Measurements from ENCODE around the gene MPPED2.

Gene MPPED2

GRCh38 chr11:30364837-30365482 is 221.2 kb downstream of the MPPED2 start:
- Histone ChIP-seq H3K27ac (ENCODE audit: insufficient read depth in 1 of 2, low read depth in 1 of 2, low read length in 2 of 2, poor library complexity in 1 of 2, severe bottlenecking in 2 of 2) (no peak overlapping the region), H3K9me3 (ENCODE audit: control extremely low read depth in 1 of 5, control insufficient read depth in 4 of 5, insufficient read depth in 2 of 5, low read depth in 1 of 5, low read length in 4 of 5) (no peaks in the 10 kb centered on the region), H3K27me3 (replicated peaks in 2 of 5; ENCODE audit: control insufficient read depth in 4 of 5, insufficient read depth in 5 of 5, low read length in 4 of 5) (peaks cover 0 to 2% (median 0%) of the 10 kb centered on the region in 5 experiments), H3K4me3 (ENCODE audit: control insufficient read depth in 1 of 7, extremely low read depth in 1 of 7, insufficient read depth in 4 of 7, low read depth in 2 of 7, low read length in 6 of 7) (no peak overlapping the region), H3K36me3 (ENCODE audit: control insufficient read depth in 4 of 4, insufficient read depth in 4 of 4, low read length in 3 of 4) (no peaks in the 10 kb centered on the region), H3K4me1 (ENCODE audit: control extremely low read depth in 1 of 4, control insufficient read depth in 4 of 4, insufficient read depth in 4 of 4, low read length in 3 of 4) (no peaks in the 10 kb centered on the region)
- no peak for DNase-seq
- ChIA-PET CTCF (interaction anchor here (1.0 kb wide), 1 partner anchor 13 kb away, joined by 3 read pairs; no protein-coding TSS in a partner anchor), POLR2A (no interaction called here)
- WGBS (ENCODE audit: insufficient coverage), result 94% methylated on average over 2 of the region's 9 CpGs

- POLR2A ChIA-PET, result no interaction called here
- no peaks in the 10 kb centered on the region for H3K4me1 ChIP-seq (ENCODE audit: control extremely low read depth in 1 of 4, control insufficient read depth in 4 of 4, insufficient read depth in 4 of 4, low read length in 3 of 4)
- H3K36me3 ChIP-seq (ENCODE audit: control insufficient read depth in 4 of 4, insufficient read depth in 4 of 4, low read length in 3 of 4), result no peaks in the 10 kb centered on the region
- CTCF ChIA-PET, result no interaction called here
- DNase-seq, result peak in 1 of 3 donors; percentile 19
- no peak overlapping the region for H3K4me3 ChIP-seq (ENCODE audit: control insufficient read depth in 1 of 7, extremely low read depth in 1 of 7, insufficient read depth in 4 of 7, low read depth in 2 of 7, low read length in 6 of 7)
- no peaks in the 10 kb centered on the region for H3K9me3 ChIP-seq (ENCODE audit: control extremely low read depth in 1 of 5, control insufficient read depth in 4 of 5, insufficient read depth in 2 of 5, low read depth in 1 of 5, low read length in 4 of 5)
- no peak overlapping the region for H3K27ac ChIP-seq (ENCODE audit: insufficient read depth in 1 of 2, low read depth in 1 of 2, low read length in 2 of 2, poor library complexity in 1 of 2, severe bottlenecking in 2 of 2)
- H3K27me3 ChIP-seq (replicated peaks in 2 of 5; ENCODE audit: control insufficient read depth in 4 of 5, insufficient read depth in 5 of 5, low read length in 4 of 5), result peaks cover 0 to 2% (median 0%) of the 10 kb centered on the region in 5 experiments
- WGBS (ENCODE audit: insufficient coverage), result 66% methylated on average over 6 of the region's 7 CpGs
Observed at GRCh38 chr11:30364139-30364836, 221.9 kb downstream of the MPPED2 start.

- Histone ChIP-seq H3K27me3 (replicated peaks in 2 of 5; ENCODE audit: control insufficient read depth in 4 of 5, insufficient read depth in 5 of 5, low read length in 4 of 5) (peaks cover 0 to 2% (median 0%) of the 10 kb centered on the region in 5 experiments), H3K36me3 (ENCODE audit: control insufficient read depth in 4 of 4, insufficient read depth in 4 of 4, low read length in 3 of 4) (no peaks in the 10 kb centered on the region), H3K4me1 (ENCODE audit: control extremely low read depth in 1 of 4, control insufficient read depth in 4 of 4, insufficient read depth in 4 of 4, low read length in 3 of 4) (no peaks in the 10 kb centered on the region), H3K4me3 (ENCODE audit: control insufficient read depth in 1 of 7, extremely low read depth in 1 of 7, insufficient read depth in 4 of 7, low read depth in 2 of 7, low read length in 6 of 7) (no peak overlapping the region), H3K27ac (ENCODE audit: insufficient read depth in 1 of 2, low read depth in 1 of 2, low read length in 2 of 2, poor library complexity in 1 of 2, severe bottlenecking in 2 of 2) (no peak overlapping the region), H3K9me3 (ENCODE audit: control extremely low read depth in 1 of 5, control insufficient read depth in 4 of 5, insufficient read depth in 2 of 5, low read depth in 1 of 5, low read length in 4 of 5) (no peaks in the 10 kb centered on the region)
- CTCF ChIA-PET, result interaction anchor here (1.5 kb wide), 1 partner anchor 496 kb away, joined by 3 read pairs; no protein-coding TSS in a partner anchor
- POLR2A ChIA-PET, result no interaction called here
- no peak for DNase-seq
Observed at GRCh38 chr11:30360741-30361140, 225.4 kb downstream of the MPPED2 start.
